Liver (tissue), 9 donors: Measurements from ENCODE around the gene NLGN1. TPM values are rescaled to one million over a fixed set of nuclear protein-coding genes. Genes with fewer than 3 reads are reported as not detected.

Source experiments
- DNase-seq: peaks from one replicate; pipeline ENCODE4 v3.0.0-alpha.2; 2017; ENCODE audit warnings: low spot score
- H3K27ac ChIP-seq, 2 donors: one replicate each; pipeline ENCODE4 v1.7.0; 2013; ENCODE audit warnings: inconsistent platforms in 2 of 2, low read length in 2 of 2, control low read depth in 1 of 2, low read depth in 1 of 2, mild to moderate bottlenecking in 1 of 2
- H3K27me3 ChIP-seq, 4 donors: one replicate each; pipeline versions ENCODE4 v1.6.1 to v1.7.0; 2013; ENCODE audit warnings: low read length in 3 of 4, inconsistent platforms in 1 of 4, mild to moderate bottlenecking in 1 of 4, moderate library complexity in 1 of 4; ENCODE audit not compliant: control insufficient read depth in 4 of 4, insufficient read depth in 4 of 4
- H3K36me3 ChIP-seq, 4 donors: one replicate each; pipeline versions ENCODE4 v1.6.1 to v1.7.0; 2013; ENCODE audit warnings: low read length in 3 of 4, mild to moderate bottlenecking in 3 of 4, low read depth in 1 of 4, moderate library complexity in 1 of 4; ENCODE audit not compliant: control insufficient read depth in 4 of 4, insufficient read depth in 3 of 4
- H3K4me1 ChIP-seq, 4 donors: one replicate each; pipeline versions ENCODE4 v1.6.1 to v1.7.0; 2013; ENCODE audit warnings: low read length in 3 of 4, mild to moderate bottlenecking in 3 of 4, moderate library complexity in 1 of 4; ENCODE audit not compliant: control insufficient read depth in 4 of 4, insufficient read depth in 4 of 4
- H3K4me3 ChIP-seq, 3 donors: one replicate each; pipeline versions ENCODE4 v1.6.1 to v1.7.0; 2013; ENCODE audit warnings: low read length in 3 of 3, control low read depth in 1 of 3, low read depth in 1 of 3, mild to moderate bottlenecking in 1 of 3
- H3K9ac ChIP-seq, 2 donors: one replicate each; pipeline ENCODE4 v1.7.0; 2013; ENCODE audit warnings: low read length in 2 of 2, mild to moderate bottlenecking in 2 of 2, moderate library complexity in 2 of 2, control low read depth in 1 of 2, low read depth in 1 of 2
- H3K9me3 ChIP-seq, 4 donors: one replicate each; pipeline versions ENCODE4 v1.6.1 to v1.7.0; 2013; ENCODE audit warnings: low read length in 3 of 4; ENCODE audit not compliant: control insufficient read depth in 4 of 4
- ATF3 ChIP-seq: IDR thresholded peaks from 2 replicates; pipeline ENCODE4 v1.6.1; 2016; ENCODE audit warnings: antibody characterized with exemption
- CTCF ChIP-seq: fragments of 150-350 bp; IDR thresholded peaks from 2 replicates; pipeline ENCODE4 v1.5.1; 2017; ENCODE audit warnings: improper control_type of control experiment, low read depth, low read length; ENCODE audit not compliant: missing input control
- EGR1 ChIP-seq, 2 donors: IDR thresholded peaks; 2 replicates each; pipeline ENCODE4 v1.6.1; 2016 to 2018; ENCODE audit warnings: antibody characterized with exemption in 2 of 2, low read depth in 2 of 2
- FOXA1 ChIP-seq: IDR thresholded peaks from 2 replicates; pipeline ENCODE4 v1.6.1; 2016; ENCODE audit warnings: antibody characterized with exemption
- FOXA2 ChIP-seq: IDR thresholded peaks from 2 replicates; pipeline ENCODE4 v1.6.1; 2016; ENCODE audit warnings: antibody characterized with exemption
- GABPA ChIP-seq, 2 donors: IDR thresholded peaks in 1 of 2; conservative IDR thresholded peaks in 1 of 2; 2 replicates each; pipeline ENCODE4 v1.6.1; 2016; ENCODE audit warnings: antibody characterized with exemption in 2 of 2, mild to moderate bottlenecking in 1 of 2, moderate library complexity in 1 of 2
- HNF4A ChIP-seq, 2 donors: conservative IDR thresholded peaks; 2 replicates each; pipeline ENCODE4 v1.6.1; 2016; ENCODE audit warnings: antibody characterized with exemption in 2 of 2, mild to moderate bottlenecking in 2 of 2
- HNF4G ChIP-seq: IDR thresholded peaks from 2 replicates; pipeline ENCODE4 v1.6.1; 2016; ENCODE audit warnings: antibody characterized with exemption
- JUND ChIP-seq, 2 donors: IDR thresholded peaks; 2 replicates each; pipeline ENCODE4 v1.6.1; 2016; ENCODE audit warnings: antibody characterized with exemption in 2 of 2
- MAX ChIP-seq: IDR thresholded peaks from 2 replicates; pipeline ENCODE4 v1.6.1; 2016; ENCODE audit warnings: antibody characterized with exemption
- NR2F2 ChIP-seq: IDR thresholded peaks from 2 replicates; pipeline ENCODE4 v1.6.1; 2016; ENCODE audit warnings: antibody characterized with exemption
- RAD21 ChIP-seq, 2 donors: IDR thresholded peaks; 2 replicates each; pipeline ENCODE4 v1.6.1; 2016; ENCODE audit warnings: antibody characterized with exemption in 2 of 2, mild to moderate bottlenecking in 2 of 2
- REST ChIP-seq: IDR thresholded peaks from 2 replicates; pipeline ENCODE4 v1.6.1; 2016; ENCODE audit warnings: antibody characterized with exemption, mild to moderate bottlenecking
- RXRA ChIP-seq, 2 donors: IDR thresholded peaks; 2 replicates each; pipeline ENCODE4 v1.6.1; 2017 to 2018; ENCODE audit warnings: antibody characterized with exemption in 2 of 2, mild to moderate bottlenecking in 1 of 2
- SP1 ChIP-seq: IDR thresholded peaks from 2 replicates; pipeline ENCODE4 v1.6.1; 2018; ENCODE audit warnings: antibody characterized with exemption, mild to moderate bottlenecking
- TAF1 ChIP-seq: conservative IDR thresholded peaks from 2 replicates; pipeline ENCODE4 v1.6.1; 2016; ENCODE audit warnings: antibody characterized with exemption, mild to moderate bottlenecking
- YY1 ChIP-seq: IDR thresholded peaks from 2 replicates; pipeline ENCODE4 v1.6.1; 2016; ENCODE audit warnings: antibody characterized with exemption, mild to moderate bottlenecking
- ZBTB33 ChIP-seq: IDR thresholded peaks from 2 replicates; pipeline ENCODE4 v1.6.1; 2016; ENCODE audit warnings: antibody characterized with exemption
- WGBS: extraction: QIAGEN DNeasy Blood & Tissue Kit; methylation state at CpG from one replicate; pipeline ENCODE4 v1.1.7; 2013; 5-methylcytosine and 5-hydroxymethylcytosine counted together
- polyA plus RNA-seq, 2 donors: library from polyadenylated mRNA; stranded (reverse) in 1 of 2; unstranded in 1 of 2; fragments of 200-250 nt in 1 of 2; fragments of >200 nt in 1 of 2; fragmentation: Nextera tagmentation in 1 of 2; extraction: Ambion mirVana in 1 of 2; gene quantifications; one replicate each; pipeline versions ENCODE4 v1.2.1 to v1.2.3, GENCODE V29; 2013 to 2015
- total RNA-seq, 2 donors: library from RNA; depleted of rRNA; stranded (reverse); fragments of >200 nt; gene quantifications; one replicate each; pipeline ENCODE4 v1.2.3, GENCODE V29; 2014
- donor health status: healthy.
- donor health status: healthy.
- donor health status: healthy.
- donor health status: healthy.
- donor health status: healthy.

The NLGN1 gene
- total and polyA plus RNA-seq, 4 donors = 0.02 to 0.67 (median 0.37) TPM; not detected in 1

GRCh38 chr3:174317005-174317404 is 919.5 kb downstream of the NLGN1 start:
- Histone ChIP-seq H3K9ac (no peak overlapping the region), H3K36me3 (no peaks in the 10 kb centered on the region), H3K27ac (no peak overlapping the region), H3K27me3 (peaks cover 0 to 3% (median 0%) of the 10 kb centered on the region in 4 donors), H3K4me3 (no peak overlapping the region), H3K4me1 (no peaks in the 10 kb centered on the region), H3K9me3 (peaks cover 0 to 7% (median 0%) of the 10 kb centered on the region in 4 donors)
- TF ChIP-seq ATF3 = no peak
- TF ChIP-seq SP1 = no peak
- TF ChIP-seq YY1 = no peak
- TF ChIP-seq HNF4A (conservative IDR thresholded peaks at IDR 0.05) = no peak
- no peak for TF ChIP-seq JUND (IDR thresholded peaks at IDR 0.05)
- no peak for TF ChIP-seq RAD21 (IDR thresholded peaks at IDR 0.05)
- TF ChIP-seq GABPA (IDR thresholded peaks at IDR 0.05 in 1 of 2, conservative IDR thresholded peaks at IDR 0.05 in 1 of 2) = no peak
- TF ChIP-seq FOXA2 = no peak
- TF ChIP-seq REST = no peak
- no peak for TF ChIP-seq EGR1 (IDR thresholded peaks at IDR 0.05; ENCODE audit: low read depth in 2 of 2)
- TF ChIP-seq ZBTB33 = no peak
- TF ChIP-seq TAF1 = no peak
- no peak for TF ChIP-seq HNF4G
- no peak for TF ChIP-seq MAX
- no peak for TF ChIP-seq RXRA (IDR thresholded peaks at IDR 0.05)
- TF ChIP-seq FOXA1 = no peak
- TF ChIP-seq CTCF = no peak
- TF ChIP-seq NR2F2 = no peak
- 77% methylated on average over 1 of the region's 1 CpG for WGBS
- no peak for DNase-seq
